Adrenal gland (tissue), 12 donors: Measurements from ENCODE around the gene DCAF7. TPM values are rescaled to one million over a fixed set of nuclear protein-coding genes. Genes with fewer than 3 reads are reported as not detected.
A peak's percentile ranks its signal among the peaks of the same experiment; 100 is the strongest.

ENCODE experiments used
- DNase-seq, 7 donors: peaks; one replicate each; pipeline ENCODE4 v3.0.0-alpha.2; 2019 to 2020
- H3K27ac ChIP-seq, 5 donors: fragments of 200-600 bp; sonication (generic) in 4 of 5; 1 replicate in 3 of 5; 2 replicates in 2 of 5; pipeline versions ENCODE4 v1.5.1 to v1.8.0; 2016 to 2020; ENCODE audit warnings: mild to moderate bottlenecking in 1 of 5
- H3K27me3 ChIP-seq: fragments of 200-600 bp; 2 replicates; pipeline ENCODE4 v1.8.0; 2021
- H3K36me3 ChIP-seq, 2 donors: fragments of 200-600 bp; replicated peaks in 1 of 2; 1 replicate in 1 of 2; 2 replicates in 1 of 2; pipeline versions ENCODE4 v1.5.1 to v1.8.0; 2018 to 2022
- H3K4me1 ChIP-seq, 2 donors: fragments of 200-600 bp; replicated peaks in 1 of 2; 1 replicate in 1 of 2; 2 replicates in 1 of 2; pipeline versions ENCODE4 v1.5.1 to v1.8.0; 2018 to 2021
- H3K4me3 ChIP-seq, 4 donors: fragments of 200-600 bp; sonication (generic) in 3 of 4; one replicate each; pipeline ENCODE4 v1.5.1; 2016 to 2018
- H3K9me3 ChIP-seq, 3 donors: fragments of 200-600 bp; sonication (generic) in 1 of 3; replicated peaks in 1 of 3; 1 replicate in 2 of 3; 2 replicates in 1 of 3; pipeline versions ENCODE4 v1.5.1 to v1.8.0; 2016 to 2021
- POLR2A ChIP-seq, 2 donors: fragments of 450-650 bp; IDR thresholded peaks; one replicate each; pipeline ENCODE4 v1.6.1; 2017; ENCODE audit warnings: antibody characterized with exemption in 2 of 2, mild to moderate bottlenecking in 2 of 2, moderate library complexity in 1 of 2
- whole genome bisulfite sequencing, 4 donors: extraction: QIAGEN DNeasy Blood & Tissue Kit in 2 of 4; methylation state at CpG; one replicate each; pipeline versions ENCODE4 v1.1.5 to v1.1.7; 2013 to 2017; 5-methylcytosine and 5-hydroxymethylcytosine counted together
- intact Hi-C, 2 donors: fragments of 100-400 bp; cut with DNase I; formaldehyde crosslinking; loops; one replicate each; pipeline versions ENCODE4 v1.14.1 to v1.15.0; 2022 to 2023
- polyA plus RNA-seq, 3 donors: library from polyadenylated mRNA; stranded (reverse); fragments of 200-250 nt in 2 of 3; fragments of 350-450 nt in 1 of 3; fragmentation: Illumina TruSeq in 1 of 3; extraction: RNeasy Lipid Tissue Mini Kit (QIAGEN cat#74804) in 1 of 3; gene quantifications; one replicate each; pipeline ENCODE4 v1.2.3, GENCODE V29; 2013 to 2014
- total RNA-seq, 9 donors: library from RNA; depleted of rRNA in 4 of 9; stranded (reverse); fragments of >200 nt in 4 of 9; fragments of 120-200 nt in 1 of 9; fragmentation: NEBNext Ultra II Directional in 1 of 9; extraction: Animal tissue kit (Norgen Biotek cat#: 25700) in 1 of 9; gene quantifications; one replicate each; pipeline versions ENCODE4 v1.1.0 to v1.2.4, GENCODE V29; 2013 to 2023
- TF ChIP-seq, protein P1 (sequence below), 6 experiments: fragments of 450-650 bp in 4 of 6; fragments of 200-600 bp in 2 of 6; sonication (generic) in 1 of 6; IDR thresholded peaks; 1 replicate in 5 of 6; 2 replicates in 1 of 6; pipeline versions ENCODE4 v1.5.1 to v1.8.0; 2016 to 2021; ENCODE audit warnings: antibody characterized with exemption in 6 of 6, mild to moderate bottlenecking in 2 of 6, moderate library complexity in 1 of 6
- donor health status: healthy with polysubstance abuse.
- donor health status: Bipolar disorder and iron deficiency.
- donor health status: DM: yes; HTN: yes; CAD: no.
- donor health status: DM: no; HTN: no; CAD: no.
- donor health status: DM: no; HTN: no; CAD: no.
- donor health status: DM: yes; HTN: yes; CAD: no.

DCAF7 gene
- total and polyA plus RNA-seq, 12 donors, result 12.2 to 69.8 (median 48.2) TPM

DNA sequence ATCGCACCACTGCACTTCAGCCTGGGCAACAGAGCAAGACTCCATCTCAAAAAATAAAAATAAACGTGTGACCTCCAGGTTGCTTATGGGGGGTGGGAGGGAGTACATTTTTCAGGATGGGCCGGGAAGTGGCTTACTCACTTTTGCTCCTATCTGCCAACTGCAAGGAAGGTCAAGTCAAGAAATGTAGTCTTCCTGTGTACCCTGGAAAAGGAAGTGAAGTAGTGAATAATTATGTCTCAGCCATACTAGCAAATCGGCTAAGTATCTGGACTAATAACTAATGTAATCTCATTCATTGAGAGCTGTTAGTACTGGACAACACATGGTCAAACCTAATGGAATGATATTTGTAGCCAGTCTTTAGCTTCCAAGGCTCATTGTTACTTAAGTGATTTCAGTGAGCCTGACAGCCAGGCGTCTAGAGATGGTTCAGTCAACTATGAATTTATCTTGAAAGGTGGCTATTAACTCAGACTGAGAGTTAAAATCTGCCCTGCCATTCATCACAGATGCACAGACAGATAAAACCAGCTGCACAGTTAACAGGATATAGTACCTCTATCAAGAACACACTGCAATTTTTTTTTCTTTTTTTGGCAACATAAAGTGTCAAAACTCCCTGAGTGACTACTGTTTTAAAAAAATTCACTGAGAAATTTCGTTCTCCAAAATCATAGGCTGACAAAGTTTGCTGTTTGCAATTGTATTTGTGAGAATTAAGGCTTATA, 46.7 kb downstream of the DCAF7 start:
- H3K4me3 ChIP-seq, result no peak overlapping the region
- peaks cover 5 to 14% of the 10 kb centered on the region in 2 donors for H3K4me1 ChIP-seq
- peaks cover 0 to under 1% of the 10 kb centered on the region in 2 donors for H3K36me3 ChIP-seq
- no peaks in the 10 kb centered on the region for H3K9me3 ChIP-seq
- no peaks in the 10 kb centered on the region for H3K27me3 ChIP-seq
- TF ChIP-seq, protein P1, sequence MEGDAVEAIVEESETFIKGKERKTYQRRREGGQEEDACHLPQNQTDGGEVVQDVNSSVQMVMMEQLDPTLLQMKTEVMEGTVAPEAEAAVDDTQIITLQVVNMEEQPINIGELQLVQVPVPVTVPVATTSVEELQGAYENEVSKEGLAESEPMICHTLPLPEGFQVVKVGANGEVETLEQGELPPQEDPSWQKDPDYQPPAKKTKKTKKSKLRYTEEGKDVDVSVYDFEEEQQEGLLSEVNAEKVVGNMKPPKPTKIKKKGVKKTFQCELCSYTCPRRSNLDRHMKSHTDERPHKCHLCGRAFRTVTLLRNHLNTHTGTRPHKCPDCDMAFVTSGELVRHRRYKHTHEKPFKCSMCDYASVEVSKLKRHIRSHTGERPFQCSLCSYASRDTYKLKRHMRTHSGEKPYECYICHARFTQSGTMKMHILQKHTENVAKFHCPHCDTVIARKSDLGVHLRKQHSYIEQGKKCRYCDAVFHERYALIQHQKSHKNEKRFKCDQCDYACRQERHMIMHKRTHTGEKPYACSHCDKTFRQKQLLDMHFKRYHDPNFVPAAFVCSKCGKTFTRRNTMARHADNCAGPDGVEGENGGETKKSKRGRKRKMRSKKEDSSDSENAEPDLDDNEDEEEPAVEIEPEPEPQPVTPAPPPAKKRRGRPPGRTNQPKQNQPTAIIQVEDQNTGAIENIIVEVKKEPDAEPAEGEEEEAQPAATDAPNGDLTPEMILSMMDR (IDR thresholded peaks at IDR 0.05), result no peak
- TF ChIP-seq POLR2A (IDR thresholded peaks at IDR 0.05), result no peak
- no peak overlapping the region for H3K27ac ChIP-seq
- 48 to 58% (median 55%) methylated on average over 6 of the region's 6 CpGs for WGBS, 4 donors
- DNase-seq, result no peak
- intact Hi-C loops, result no loop called here

DNA sequence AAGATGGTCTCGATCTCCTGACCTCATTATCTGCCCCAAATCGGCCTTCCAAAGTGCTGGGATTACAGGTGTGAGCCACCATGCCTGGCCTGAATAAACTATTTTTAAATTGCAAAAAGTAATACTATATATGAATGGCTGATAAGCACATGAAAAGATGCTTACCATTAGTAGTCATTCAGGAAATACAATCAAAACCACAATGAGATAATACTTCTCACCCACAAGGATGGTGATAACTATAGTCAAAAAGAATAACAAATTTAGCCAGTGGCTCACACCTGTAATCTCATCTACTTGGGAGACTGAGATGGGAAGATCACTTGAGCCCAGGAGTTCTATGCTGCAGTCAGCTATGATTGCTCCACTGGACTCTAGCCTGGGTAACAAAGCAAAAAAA, 48.0 kb downstream of the DCAF7 start:
- Histone ChIP-seq H3K9me3 (no peaks in the 10 kb centered on the region), H3K4me3 (no peak overlapping the region), H3K27ac (no peak overlapping the region), H3K27me3 (no peaks in the 10 kb centered on the region), H3K36me3 (no peaks in the 10 kb centered on the region), H3K4me1 (peaks cover 5 to 17% of the 10 kb centered on the region in 2 donors)
- no peak for TF ChIP-seq POLR2A (IDR thresholded peaks at IDR 0.05)
- TF ChIP-seq, protein P1 (IDR thresholded peaks at IDR 0.05), result no peak
- no peak for DNase-seq
- WGBS, 4 donors, result 78 to 86% (median 84%) methylated on average over 2 of the region's 2 CpGs
- intact Hi-C loops, result no loop called here

DNA sequence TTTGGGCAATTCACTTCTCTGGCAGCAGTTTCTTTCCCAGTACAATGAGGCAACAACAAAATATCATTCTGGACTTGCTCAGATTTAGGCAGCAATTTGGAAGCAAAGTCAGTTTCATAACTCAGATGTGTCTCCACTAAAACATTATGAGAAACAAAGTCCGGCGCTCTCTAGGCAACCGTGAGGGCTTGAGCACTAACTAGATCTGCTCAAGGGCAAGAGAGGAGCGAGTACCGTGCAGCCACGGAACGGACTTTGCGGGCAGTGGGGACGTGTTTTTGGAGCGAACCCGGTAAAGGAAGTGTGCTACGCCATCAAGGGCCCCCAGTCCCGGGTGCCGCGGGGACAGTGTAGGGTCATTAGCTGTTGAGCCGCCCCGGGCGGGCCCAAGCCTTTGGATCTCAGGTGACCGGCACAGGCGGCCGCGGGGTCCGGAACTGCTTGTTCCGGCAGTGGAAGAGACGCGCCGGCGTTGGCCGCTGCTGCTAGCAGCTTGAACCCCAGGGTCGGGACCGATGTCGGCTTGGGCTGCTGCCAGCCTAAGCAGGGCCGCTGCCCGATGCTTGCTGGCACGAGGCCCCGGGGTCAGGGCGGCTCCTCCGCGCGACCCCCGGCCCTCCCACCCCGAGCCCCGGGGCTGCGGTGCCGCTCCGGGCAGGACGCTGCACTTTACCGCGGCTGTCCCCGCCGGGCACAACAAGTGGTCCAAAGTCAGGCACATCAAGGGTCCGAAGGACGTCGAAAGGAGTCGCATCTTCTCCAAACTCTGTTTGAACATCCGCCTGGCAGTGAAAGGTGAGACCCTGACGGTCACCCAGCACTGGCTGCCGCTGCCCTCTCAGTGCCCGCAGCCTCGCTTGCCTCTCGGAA, 50.5 kb downstream of the DCAF7 start, which contains the start of gene TACO1:
Gene TACO1 (plus strand): TSS at position 327 of the 870 bp plus-strand sequence. CDS start 189 bp downstream, at position 516.
- Histone ChIP-seq H3K9me3 (no peaks in the 10 kb centered on the region), H3K27me3 (no peaks in the 10 kb centered on the region), H3K4me1 (peaks cover 5 to 17% of the 10 kb centered on the region in 2 donors), H3K36me3 (peaks cover 0 to 15% of the 10 kb centered on the region in 2 donors), H3K27ac (peak within 1 kb of the TSS in 4 of 5 donors; percentile 23 to 80 (median 72)), H3K4me3 (peak within 1 kb of the TSS; percentile 1 to 94 (median 49))
- WGBS, 4 donors, result 0 to 3% (median 1%) methylated on average over 18 to 61 of the region's 61 CpGs
- intact Hi-C loops, result no loop called here
- DNase-seq, result peak; percentile 75 to 89 (median 82)
- peak; percentile 34 to 62 for TF ChIP-seq POLR2A (IDR thresholded peaks at IDR 0.05)
- TF ChIP-seq, protein P1 (IDR thresholded peaks at IDR 0.05), result no peak
